PC-3 (cell line): ENCODE results near the gene GATAD2A. TPM values are rescaled to one million over a fixed set of nuclear protein-coding genes. Genes with fewer than 3 reads are reported as not detected.

Experiments
- ATAC-seq: fragments of 200-7000 bp; cut with Tn5 transposase; 2 replicates; pipeline ENCODE4 v1.9.1; 2020; ENCODE audit warnings: mild to moderate bottlenecking, moderate library complexity
- BruUV-seq: library from RNA; stranded (reverse); fragments of 400-500 nt; replicated peaks from 2 replicates; lab custom pipeline; 2021; lab: Mats Ljungman, UMichigan
- CTCF ChIA-PET: fragments of 300-600 bp; sonication (Branson Sonifier 250); formaldehyde crosslinking; loops from one replicate; lab custom pipeline; 2022; ENCODE audit warnings: antibody characterized with exemption; lab: Charles Lee
- POLR2A ChIA-PET: fragments of 300-600 bp; sonication (Branson Sonifier 250); formaldehyde crosslinking; loops from one replicate; lab custom pipeline; 2022; ENCODE audit warnings: antibody characterized with exemption; ENCODE audit not compliant: unreplicated experiment; lab: Charles Lee
- DNase-seq: peaks from one replicate; pipeline ENCODE4 v3.0.0-alpha.2; 2015
- H2AFZ ChIP-seq: fragments of 300-600 bp; sonication (generic); 2 replicates; pipeline ENCODE4 v1.6.0; 2016; ENCODE audit warnings: antibody characterized with exemption, low read length
- H3F3A ChIP-seq: fragments of 300-600 bp; sonication (generic); one replicate; pipeline ENCODE4 v1.6.0; 2017; ENCODE audit warnings: antibody characterized with exemption, low read length, control low read depth, mild to moderate bottlenecking; ENCODE audit not compliant: unreplicated experiment
- H3K27ac ChIP-seq: fragments of 300-600 bp; sonication (generic); 2 replicates; pipeline ENCODE4 v1.5.1; 2016; ENCODE audit warnings: mild to moderate bottlenecking, low read length
- H3K27me3 ChIP-seq: fragments of 300-600 bp; sonication (generic); 2 replicates; pipeline ENCODE4 v1.6.1; 2016; ENCODE audit warnings: low read length, mixed read lengths
- H3K36me3 ChIP-seq: fragments of 300-600 bp; sonication (generic); 2 replicates; pipeline ENCODE4 v1.6.1; 2016; ENCODE audit warnings: low read depth, mixed run types, low read length, mixed read lengths
- H3K4me1 ChIP-seq: fragments of 300-600 bp; sonication (generic); 2 replicates; pipeline ENCODE4 v1.5.1; 2016; ENCODE audit warnings: low read length; ENCODE audit not compliant: insufficient read depth
- H3K4me2 ChIP-seq: fragments of 300-600 bp; sonication (generic); 2 replicates; pipeline ENCODE4 v1.6.0; 2016; ENCODE audit warnings: low read length
- H3K4me3 ChIP-seq: fragments of 300-600 bp; sonication (generic); 2 replicates; pipeline ENCODE4 v1.5.1; 2016; ENCODE audit warnings: mild to moderate bottlenecking, low read length, mixed read lengths
- H3K79me2 ChIP-seq: fragments of 300-600 bp; sonication (generic); 2 replicates; pipeline ENCODE4 v1.6.1; 2017; ENCODE audit warnings: low read length, mixed read lengths
- H3K9ac ChIP-seq: fragments of 300-600 bp; sonication (generic); 2 replicates; pipeline ENCODE4 v1.6.0; 2016; ENCODE audit warnings: mild to moderate bottlenecking, low read length
- H3K9me2 ChIP-seq: fragments of 300-600 bp; sonication (generic); replicated peaks from 2 replicates; pipeline ENCODE4 v1.6.1; 2016; ENCODE audit warnings: mixed run types, low read length, mixed read lengths
- H3K9me3 ChIP-seq: fragments of 300-600 bp; sonication (generic); 2 replicates; pipeline ENCODE4 v1.6.1; 2016; ENCODE audit warnings: low read length, mixed read lengths
- H4K20me1 ChIP-seq: fragments of 300-600 bp; sonication (generic); 2 replicates; pipeline ENCODE4 v1.6.1; 2016; ENCODE audit warnings: low read length, mixed read lengths
- EZH2 ChIP-seq: fragments of 300-600 bp; sonication (generic); IDR thresholded peaks from one replicate; pipeline ENCODE4 v1.6.1; 2017; ENCODE audit warnings: antibody characterized with exemption, mild to moderate bottlenecking, low read length; ENCODE audit not compliant: unreplicated experiment
- EZH2phosphoT487 ChIP-seq: fragments of 300-600 bp; sonication (generic); IDR thresholded peaks from 2 replicates; pipeline ENCODE4 v1.6.1; 2018; ENCODE audit warnings: mild to moderate bottlenecking, antibody characterized with exemption, low read length, borderline replicate concordance
- intact Hi-C: fragments of 100-400 bp; cut with micrococcal nuclease; formaldehyde crosslinking; loops from 2 replicates; pipeline ENCODE4 v1.9.0; 2023
- total RNA-seq: library from RNA; depleted of rRNA; stranded (reverse); fragments of >200 nt; gene quantifications from 2 replicates; pipeline ENCODE4 v1.2.3, GENCODE V29; 2014
- TF ChIP-seq, protein P1 (sequence below): fragments of 300-600 bp; sonication (generic); conservative IDR thresholded peaks from 2 replicates; pipeline ENCODE4 v1.5.1; 2017; ENCODE audit warnings: antibody characterized with exemption, low read depth, mild to moderate bottlenecking, low read length

GATAD2A gene
- total RNA-seq, 1 experiment from 2014 or later: 104 TPM

DNA sequence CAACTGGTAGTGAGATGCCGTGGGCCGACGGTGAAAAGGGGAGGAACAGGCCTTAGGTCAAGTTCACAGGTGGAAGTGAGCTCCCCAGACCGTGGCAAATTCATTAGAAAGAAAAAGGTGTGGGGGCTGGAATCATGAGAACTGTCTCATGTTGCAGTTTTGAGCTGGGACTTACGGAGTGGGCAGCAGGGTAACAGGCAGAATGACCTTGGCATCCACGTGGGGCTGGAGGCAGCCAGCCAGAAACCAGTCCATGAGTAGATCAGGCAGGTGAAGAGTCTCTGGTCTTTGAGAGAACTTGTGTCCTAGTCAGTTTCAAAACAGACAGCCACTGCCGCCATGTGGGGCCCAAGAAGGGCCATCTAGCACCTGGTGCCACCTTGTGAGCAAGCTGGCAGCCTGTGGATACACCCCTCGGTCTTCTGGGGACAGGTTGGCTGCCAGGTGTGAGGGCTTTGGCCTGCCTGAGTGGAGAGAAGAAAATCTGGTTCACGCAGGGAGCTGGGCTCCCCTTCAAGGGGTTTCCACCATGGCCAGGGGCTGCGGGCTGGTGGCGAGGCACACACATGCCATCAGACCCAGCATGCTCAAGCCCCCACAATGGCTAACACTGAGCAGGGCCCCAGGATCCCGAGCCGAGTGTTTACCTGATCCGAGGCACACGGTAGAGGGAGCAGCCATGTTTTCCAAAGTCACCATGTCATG is 86.0 kb downstream of the GATAD2A start:
- Histone ChIP-seq H2AFZ (no peak overlapping the region), H3K27me3 (no peaks in the 10 kb centered on the region), H3K27ac (no peak overlapping the region), H3K36me3 (peaks cover 29% of the 10 kb centered on the region), H3F3A (no peaks in the 10 kb centered on the region), H3K79me2 (peaks cover 26% of the 10 kb centered on the region), H3K9me2 (no peaks in the 10 kb centered on the region), H3K4me1 (peaks cover 22% of the 10 kb centered on the region), H3K9ac (no peak overlapping the region), H3K4me3 (no peak overlapping the region), H3K4me2 (no peak overlapping the region), H3K9me3 (no peaks in the 10 kb centered on the region), H4K20me1 (no peaks in the 10 kb centered on the region)
- CTCF ChIA-PET: interaction anchor here (0.6 kb wide), 1 partner anchor 268 kb away, joined by 3 read pairs; no protein-coding TSS in a partner anchor
- no peak for DNase-seq
- no TSS peak for BruUV-seq
- intact Hi-C loops: no loop called here
- no peak for ATAC-seq
- POLR2A ChIA-PET: no interaction called here
- TF ChIP-seq, protein P1, sequence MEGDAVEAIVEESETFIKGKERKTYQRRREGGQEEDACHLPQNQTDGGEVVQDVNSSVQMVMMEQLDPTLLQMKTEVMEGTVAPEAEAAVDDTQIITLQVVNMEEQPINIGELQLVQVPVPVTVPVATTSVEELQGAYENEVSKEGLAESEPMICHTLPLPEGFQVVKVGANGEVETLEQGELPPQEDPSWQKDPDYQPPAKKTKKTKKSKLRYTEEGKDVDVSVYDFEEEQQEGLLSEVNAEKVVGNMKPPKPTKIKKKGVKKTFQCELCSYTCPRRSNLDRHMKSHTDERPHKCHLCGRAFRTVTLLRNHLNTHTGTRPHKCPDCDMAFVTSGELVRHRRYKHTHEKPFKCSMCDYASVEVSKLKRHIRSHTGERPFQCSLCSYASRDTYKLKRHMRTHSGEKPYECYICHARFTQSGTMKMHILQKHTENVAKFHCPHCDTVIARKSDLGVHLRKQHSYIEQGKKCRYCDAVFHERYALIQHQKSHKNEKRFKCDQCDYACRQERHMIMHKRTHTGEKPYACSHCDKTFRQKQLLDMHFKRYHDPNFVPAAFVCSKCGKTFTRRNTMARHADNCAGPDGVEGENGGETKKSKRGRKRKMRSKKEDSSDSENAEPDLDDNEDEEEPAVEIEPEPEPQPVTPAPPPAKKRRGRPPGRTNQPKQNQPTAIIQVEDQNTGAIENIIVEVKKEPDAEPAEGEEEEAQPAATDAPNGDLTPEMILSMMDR: no peak
- no peak for TF ChIP-seq EZH2phosphoT487
- no peak for TF ChIP-seq EZH2

DNA sequence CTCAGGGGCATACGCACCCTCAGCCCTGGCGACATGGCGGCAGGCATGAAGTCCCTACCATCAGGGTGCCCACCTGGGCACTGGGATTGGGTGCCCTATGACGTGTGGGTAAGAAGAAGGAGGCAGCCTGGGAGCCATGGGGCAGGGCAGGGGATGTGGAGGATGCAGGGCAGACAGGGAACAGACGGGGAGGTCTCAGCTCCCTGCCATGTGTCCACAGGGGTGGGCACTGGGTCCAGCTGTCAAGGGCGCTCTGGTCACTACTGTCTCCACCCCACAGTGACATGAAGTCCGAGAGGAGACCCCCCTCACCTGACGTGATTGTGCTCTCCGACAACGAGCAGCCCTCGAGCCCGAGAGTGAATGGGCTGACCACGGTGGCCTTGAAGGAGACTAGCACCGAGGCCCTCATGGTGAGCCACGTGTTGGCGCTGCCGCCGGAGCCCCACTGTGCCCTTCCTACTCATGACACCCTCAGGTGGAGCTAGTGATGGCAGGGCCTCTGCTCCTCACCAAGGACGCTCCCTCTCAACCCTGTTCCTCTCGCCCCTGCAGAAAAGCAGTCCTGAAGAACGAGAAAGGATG is 86.6 kb downstream of the GATAD2A start:
- Histone ChIP-seq H3K4me2 (no peak overlapping the region), H3K36me3 (peaks cover 29% of the 10 kb centered on the region), H3K27me3 (no peaks in the 10 kb centered on the region), H3K9me2 (no peaks in the 10 kb centered on the region), H3K9me3 (no peaks in the 10 kb centered on the region), H3K27ac (no peak overlapping the region), H3K79me2 (peaks cover 26% of the 10 kb centered on the region), H3K4me3 (no peak overlapping the region), H3F3A (no peaks in the 10 kb centered on the region), H3K4me1 (peaks cover 22% of the 10 kb centered on the region), H4K20me1 (no peaks in the 10 kb centered on the region), H3K9ac (no peak overlapping the region), H2AFZ (no peak overlapping the region)
- ATAC-seq (no peak), DNase-seq (no peak)
- CTCF ChIA-PET: no interaction called here
- BruUV-seq: no TSS peak
- intact Hi-C loops: no loop called here
- POLR2A ChIA-PET: no interaction called here
- TF ChIP-seq EZH2 (no peak), EZH2phosphoT487 (no peak)
- TF ChIP-seq, protein P1: no peak
